NCI-H1436 treated with DMSO at 0.1 percent for 48 hours (cell line): Measurements from ENCODE around the gene OAS3.
"Not testable (repeated sequence)": the region's sequence is repeated elsewhere in the genome, so short reads cannot be mapped to it uniquely, and the experiment has no call there.

Experiments used
- DNase-seq: peaks from one replicate; lab custom pipeline; 2025; lab: John Stamatoyannopoulos, UW

OAS3 gene

GRCh38 chr12:112937741-112938719, at the start of gene OAS3:
Gene OAS3 (plus strand): TSS chr12:112938474. CDS start chr12:112938531, 57 bp downstream.
- DNase-seq: no peak

- no peak for DNase-seq
These were observed 46.9 kb upstream of the OAS3 start for GRCh38 chr12:112891093-112892024.

GRCh38 chr12:112892856-112893255, 45.4 kb upstream of the OAS3 start:
- no peak for DNase-seq

GRCh38 chr12:112894128-112894527, 44.1 kb upstream of the OAS3 start:
- DNase-seq: no peak

- DNase-seq: no peak
These were observed 39.9 kb upstream of the OAS3 start for GRCh38 chr12:112898380-112898779.

GRCh38 chr12:112900298-112901145, 37.8 kb upstream of the OAS3 start:
- no peak for DNase-seq

GRCh38 chr12:112901271-112901670, 37.0 kb upstream of the OAS3 start:
- DNase-seq: no peak

- DNase-seq: no peak
These were observed 33.7 kb upstream of the OAS3 start for GRCh38 chr12:112904571-112904970.

GRCh38 chr12:112905451-112906089, 32.7 kb upstream of the OAS3 start:
- no peak for DNase-seq

- no peak for DNase-seq
These were observed 31.4 kb upstream of the OAS3 start, which contains the start of gene OAS1 for GRCh38 chr12:112906712-112907414. Gene OAS1 (plus strand): TSS chr12:112906962. CDS start chr12:112907040, 78 bp downstream.

GRCh38 chr12:112907415-112908157, 30.7 kb upstream of the OAS3 start:
- DNase-seq: no peak

- DNase-seq: no peak
These were observed 29.7 kb upstream of the OAS3 start for GRCh38 chr12:112908548-112908947.

- DNase-seq: no peak
These were observed 28.6 kb upstream of the OAS3 start for GRCh38 chr12:112909693-112910092.

- no peak for DNase-seq
These were observed 25.1 kb upstream of the OAS3 start for GRCh38 chr12:112913038-112913688.

GRCh38 chr12:112913888-112914287, 24.4 kb upstream of the OAS3 start:
- DNase-seq: not testable (repeated sequence)

GRCh38 chr12:112916270-112916669, 22.0 kb upstream of the OAS3 start:
- no peak for DNase-seq

- DNase-seq: no peak
These were observed 19.2 kb upstream of the OAS3 start for GRCh38 chr12:112919121-112919520.

GRCh38 chr12:112924986-112925385, 13.3 kb upstream of the OAS3 start:
- DNase-seq: no peak

GRCh38 chr12:112926416-112927033, 11.7 kb upstream of the OAS3 start:
- DNase-seq: not testable (repeated sequence)
